ENCODE measurements around the gene SORCS1.

- TF ChIP-seq, protein P1, sequence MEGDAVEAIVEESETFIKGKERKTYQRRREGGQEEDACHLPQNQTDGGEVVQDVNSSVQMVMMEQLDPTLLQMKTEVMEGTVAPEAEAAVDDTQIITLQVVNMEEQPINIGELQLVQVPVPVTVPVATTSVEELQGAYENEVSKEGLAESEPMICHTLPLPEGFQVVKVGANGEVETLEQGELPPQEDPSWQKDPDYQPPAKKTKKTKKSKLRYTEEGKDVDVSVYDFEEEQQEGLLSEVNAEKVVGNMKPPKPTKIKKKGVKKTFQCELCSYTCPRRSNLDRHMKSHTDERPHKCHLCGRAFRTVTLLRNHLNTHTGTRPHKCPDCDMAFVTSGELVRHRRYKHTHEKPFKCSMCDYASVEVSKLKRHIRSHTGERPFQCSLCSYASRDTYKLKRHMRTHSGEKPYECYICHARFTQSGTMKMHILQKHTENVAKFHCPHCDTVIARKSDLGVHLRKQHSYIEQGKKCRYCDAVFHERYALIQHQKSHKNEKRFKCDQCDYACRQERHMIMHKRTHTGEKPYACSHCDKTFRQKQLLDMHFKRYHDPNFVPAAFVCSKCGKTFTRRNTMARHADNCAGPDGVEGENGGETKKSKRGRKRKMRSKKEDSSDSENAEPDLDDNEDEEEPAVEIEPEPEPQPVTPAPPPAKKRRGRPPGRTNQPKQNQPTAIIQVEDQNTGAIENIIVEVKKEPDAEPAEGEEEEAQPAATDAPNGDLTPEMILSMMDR (optimal IDR thresholded peaks at IDR 0.05 in 1 of 3, IDR thresholded peaks at IDR 0.05 in 1 of 3, conservative IDR thresholded peaks at IDR 0.05 in 1 of 3; ENCODE audit: extremely low read depth in 1 of 3, insufficient read depth in 2 of 3, low read length in 3 of 3) = no peak
- TF ChIP-seq EZH2 (IDR thresholded peaks at IDR 0.05; ENCODE audit: low read length) = peak; percentile 81
These were observed at the start of gene SORCS1 for GRCh38 chr10:107163881-107164861.

Data from keratinocyte (primary cell).